Measurements from ENCODE around the gene SACM1L. TPM values are rescaled to one million over a fixed set of nuclear protein-coding genes. Genes with fewer than 3 reads are reported as not detected.

Gene SACM1L
- total and polyA plus RNA-seq, 7 experiments from 2014 or later = 21.1 to 93.8 (median 69.6) TPM

DNA sequence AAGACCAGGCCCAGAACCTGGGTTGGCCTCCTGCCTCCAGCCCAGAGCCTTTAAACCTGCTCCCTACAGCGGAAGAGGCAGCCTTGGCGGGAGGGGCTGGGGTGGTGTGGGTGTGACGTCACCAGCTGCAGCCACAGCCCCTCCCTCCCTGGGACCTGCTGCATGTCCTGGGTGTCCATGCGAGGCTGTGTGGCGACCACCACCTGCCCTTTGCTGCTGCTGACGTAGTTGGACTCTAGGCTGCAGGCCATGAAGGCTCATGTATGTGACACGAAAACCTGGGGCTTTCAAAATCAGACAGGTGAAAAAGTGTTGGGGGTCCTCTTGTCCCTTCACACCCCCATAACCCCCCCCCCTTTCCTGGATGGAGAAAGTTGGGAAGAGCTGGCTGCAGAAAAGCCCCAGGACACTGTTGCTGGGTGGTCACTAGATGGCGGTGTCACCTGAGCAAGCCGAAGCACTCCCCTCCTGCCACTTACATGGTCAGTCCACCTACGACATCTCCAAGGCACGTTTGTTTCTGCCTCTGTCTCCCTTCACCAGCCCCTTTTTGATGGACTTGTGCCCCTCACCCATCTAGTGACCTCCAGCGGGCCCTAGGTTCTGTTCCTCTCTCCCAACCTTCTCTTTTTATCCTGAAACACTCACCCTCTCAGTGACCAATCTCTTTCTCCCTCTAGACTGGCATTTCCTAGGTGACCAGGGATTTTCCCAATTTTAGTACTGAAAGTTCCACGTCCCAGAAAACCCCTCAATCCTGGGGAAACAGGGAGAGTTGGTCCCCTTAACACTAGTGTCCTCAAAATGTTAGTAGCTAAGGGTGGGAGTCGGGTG, 71.9 kb downstream of the SACM1L start:
- peak; percentile 71 for ATAC-seq
- peaks cover 0 to 10% (median 3%) of the 10 kb centered on the region in 5 donors for H3K27me3 Mint-ChIP-seq
- H3K27ac Mint-ChIP-seq = no peak overlapping the region
- peaks cover 0 to 6% (median 3%) of the 10 kb centered on the region in 7 donors for H3K4me1 Mint-ChIP-seq
- Histone ChIP-seq H3K36me3 (ENCODE audit: control insufficient read depth in 2 of 3, insufficient read depth in 3 of 3, low read length in 3 of 3) (no peaks in the 10 kb centered on the region), H3K27ac (ENCODE audit: low read depth, low read length) (no peak overlapping the region), H3K27me3 (ENCODE audit: control insufficient read depth in 2 of 2, insufficient read depth in 2 of 2, low read length in 2 of 2) (no peaks in the 10 kb centered on the region), H3K4me1 (ENCODE audit: control insufficient read depth in 2 of 2, insufficient read depth in 2 of 2, low read length in 2 of 2) (no peaks in the 10 kb centered on the region), H3K4me3 (ENCODE audit: low read length) (no peak overlapping the region), H3K9me3 (ENCODE audit: control insufficient read depth in 2 of 3, low read length in 3 of 3) (no peaks in the 10 kb centered on the region)
- peak in 7 of 9 donors; percentile 10 to 46 (median 33) for DNase-seq
- peak overlapping the region in 1 of 10 donors; percentile 16 for H3K4me3 Mint-ChIP-seq
- ChIA-PET POLR2A (no interaction called here), CTCF (interaction anchor here (1.1 to 1.7 kb wide), 3 partner anchors 166 to 178 kb away, joined by 3 to 9 read pairs (median 5); no protein-coding TSS in a partner anchor)
- H3K9me3 Mint-ChIP-seq = no peaks in the 10 kb centered on the region
- H3K36me3 Mint-ChIP-seq = no peaks in the 10 kb centered on the region
- intact Hi-C loops (cut with micrococcal nuclease) = loop anchor here (1.0 to 5.0 kb wide), 4 partner anchors 168 to 616 kb away; no protein-coding TSS in a partner anchor

DNA sequence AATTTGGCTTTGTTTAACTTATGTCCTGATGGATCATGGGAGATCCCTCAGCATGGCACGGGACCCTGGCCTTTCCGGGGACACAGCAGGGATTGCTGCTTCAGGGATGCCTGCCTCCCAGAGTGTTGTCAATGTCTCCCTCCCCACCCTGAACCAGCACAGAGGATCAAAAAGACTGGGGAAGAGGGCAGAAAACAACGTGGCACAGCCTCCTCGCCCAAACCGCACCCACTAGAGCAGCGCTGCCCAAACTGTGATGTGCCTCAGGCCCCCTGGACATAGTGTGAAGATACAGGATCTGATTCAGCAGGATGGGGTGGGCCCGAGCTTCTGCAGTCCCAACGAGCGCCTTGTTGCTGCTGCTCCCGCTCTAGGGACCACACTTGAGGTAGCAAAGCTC, 72.6 kb downstream of the SACM1L start:
- no peak overlapping the region for H3K4me3 ChIP-seq (ENCODE audit: low read length)
- POLR2A ChIA-PET = no interaction called here
- Mint-ChIP-seq H3K27me3 (peaks cover 0 to 10% (median 4%) of the 10 kb centered on the region in 5 donors), H3K27ac (no peak overlapping the region), H3K4me3 (no peak overlapping the region), H3K4me1 (peaks cover 0 to 6% (median 3%) of the 10 kb centered on the region in 7 donors), H3K36me3 (no peaks in the 10 kb centered on the region), H3K9me3 (no peaks in the 10 kb centered on the region)
- no peaks in the 10 kb centered on the region for H3K27me3 ChIP-seq (ENCODE audit: control insufficient read depth in 2 of 2, insufficient read depth in 2 of 2, low read length in 2 of 2)
- CTCF ChIA-PET = interaction anchor here (1.1 to 1.7 kb wide), 3 partner anchors 166 to 177 kb away, joined by 3 to 9 read pairs (median 5); no protein-coding TSS in a partner anchor
- ATAC-seq (no peak), DNase-seq (no peak)
- H3K36me3 ChIP-seq (ENCODE audit: control insufficient read depth in 2 of 3, insufficient read depth in 3 of 3, low read length in 3 of 3) = no peaks in the 10 kb centered on the region
- no peak overlapping the region for H3K27ac ChIP-seq (ENCODE audit: low read depth, low read length)
- no peaks in the 10 kb centered on the region for H3K9me3 ChIP-seq (ENCODE audit: control insufficient read depth in 2 of 3, low read length in 3 of 3)
- intact Hi-C loops (cut with micrococcal nuclease) = loop anchor here (1.0 to 5.0 kb wide), 4 partner anchors 167 to 615 kb away; no protein-coding TSS in a partner anchor
- H3K4me1 ChIP-seq (ENCODE audit: control insufficient read depth in 2 of 2, insufficient read depth in 2 of 2, low read length in 2 of 2) = no peaks in the 10 kb centered on the region

DNA sequence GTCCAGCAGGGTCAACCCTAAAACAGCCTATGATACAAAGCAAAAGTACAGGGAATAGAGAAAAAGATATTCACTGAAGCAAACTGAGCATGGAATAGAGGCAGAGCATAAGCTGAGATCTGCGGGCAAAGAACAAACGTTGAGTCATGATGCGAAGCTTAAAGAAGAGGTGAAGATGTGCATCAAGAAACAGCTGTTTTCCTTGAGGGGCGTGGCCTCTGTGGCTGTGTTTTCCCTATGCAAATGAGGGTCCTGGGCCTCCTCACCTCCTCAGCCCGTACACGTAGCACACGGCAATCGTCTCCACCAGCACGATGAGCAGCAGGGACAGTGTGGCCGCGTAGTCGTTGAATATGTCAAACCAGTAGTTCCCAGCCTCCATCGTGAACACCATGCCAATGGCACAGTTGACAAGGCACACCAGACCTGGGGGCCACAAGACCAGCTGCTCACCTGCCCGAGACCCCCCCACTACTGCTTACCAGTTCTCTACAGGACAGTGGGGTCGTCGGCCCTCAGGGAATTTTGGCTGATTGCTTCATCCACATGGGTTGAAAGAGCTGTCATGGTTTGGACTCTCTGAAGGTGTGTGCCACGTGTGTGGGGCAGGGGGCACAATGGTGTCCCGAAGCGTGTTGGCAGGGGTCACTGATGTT, 73.6 kb downstream of the SACM1L start:
- Mint-ChIP-seq H3K27me3 (peaks cover 0 to 17% (median 4%) of the 10 kb centered on the region in 5 donors), H3K4me3 (no peak overlapping the region), H3K9me3 (peaks cover 0 to 9% (median 0%) of the 10 kb centered on the region in 11 donors), H3K4me1 (peaks cover 0 to 6% (median 3%) of the 10 kb centered on the region in 7 donors), H3K27ac (no peak overlapping the region), H3K36me3 (no peaks in the 10 kb centered on the region)
- ChIA-PET CTCF (interaction anchor here (0.6 to 2.0 kb wide), 5 partner anchors 176 to 616 kb away, joined by 3 to 9 read pairs (median 3); no protein-coding TSS in a partner anchor), POLR2A (no interaction called here)
- H3K4me3 ChIP-seq (ENCODE audit: low read length) = no peak overlapping the region
- ATAC-seq (no peak), DNase-seq (no peak)
- no peak overlapping the region for H3K27ac ChIP-seq (ENCODE audit: low read depth, low read length)
- intact Hi-C loops (cut with micrococcal nuclease) = loop anchor here in 1 of 2 donors (5.0 kb wide), 1 partner anchor 615 kb away; no protein-coding TSS in a partner anchor
- H3K9me3 ChIP-seq (ENCODE audit: control insufficient read depth in 2 of 3, low read length in 3 of 3) = no peaks in the 10 kb centered on the region
- H3K36me3 ChIP-seq (ENCODE audit: control insufficient read depth in 2 of 3, insufficient read depth in 3 of 3, low read length in 3 of 3) = no peaks in the 10 kb centered on the region
- H3K4me1 ChIP-seq (ENCODE audit: control insufficient read depth in 2 of 2, insufficient read depth in 2 of 2, low read length in 2 of 2) = no peaks in the 10 kb centered on the region
- H3K27me3 ChIP-seq (ENCODE audit: control insufficient read depth in 2 of 2, insufficient read depth in 2 of 2, low read length in 2 of 2) = no peaks in the 10 kb centered on the region

DNA sequence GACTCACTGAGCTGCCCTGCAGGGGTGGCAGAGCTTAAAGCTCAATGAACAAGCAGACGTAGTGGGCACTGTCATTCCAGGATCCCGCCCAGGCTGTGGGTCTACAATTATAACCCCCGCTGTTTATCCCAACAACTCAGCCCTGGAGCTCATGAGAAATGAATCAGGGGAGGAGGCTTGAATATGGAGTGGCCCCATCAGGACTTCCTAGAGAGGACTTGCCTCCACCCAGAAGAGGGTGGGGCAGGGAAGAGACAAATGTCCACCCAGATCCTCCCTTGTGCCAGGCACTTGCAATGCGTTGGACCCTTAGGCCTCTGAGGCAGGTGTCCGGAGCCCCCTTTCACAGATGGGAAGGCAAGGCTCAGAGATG, 74.1 kb downstream of the SACM1L start:
- H3K36me3 ChIP-seq (ENCODE audit: control insufficient read depth in 2 of 3, insufficient read depth in 3 of 3, low read length in 3 of 3) = no peaks in the 10 kb centered on the region
- H3K4me3 ChIP-seq (ENCODE audit: low read length) = no peak overlapping the region
- H3K27me3 Mint-ChIP-seq = peaks cover 0 to 22% (median 8%) of the 10 kb centered on the region in 5 donors
- H3K27me3 ChIP-seq (ENCODE audit: control insufficient read depth in 2 of 2, insufficient read depth in 2 of 2, low read length in 2 of 2) = no peaks in the 10 kb centered on the region
- CTCF ChIA-PET = interaction anchor here (0.6 to 2.0 kb wide), 2 partner anchors 315 to 394 kb away, joined by 3 to 9 read pairs; no protein-coding TSS in a partner anchor
- intact Hi-C loops (cut with micrococcal nuclease) = loop anchor here in 1 of 2 donors (5.0 kb wide), 1 partner anchor 614 kb away; no protein-coding TSS in a partner anchor
- H3K4me1 ChIP-seq (ENCODE audit: control insufficient read depth in 2 of 2, insufficient read depth in 2 of 2, low read length in 2 of 2) = no peaks in the 10 kb centered on the region
- POLR2A ChIA-PET = no interaction called here
- no peak overlapping the region for H3K27ac Mint-ChIP-seq
- DNase-seq (no peak), ATAC-seq (no peak)
- no peaks in the 10 kb centered on the region for H3K36me3 Mint-ChIP-seq
- H3K27ac ChIP-seq (ENCODE audit: low read depth, low read length) = no peak overlapping the region
- peaks cover 0 to 6% (median 3%) of the 10 kb centered on the region in 7 donors for H3K4me1 Mint-ChIP-seq
- H3K4me3 Mint-ChIP-seq = no peak overlapping the region
- H3K9me3 Mint-ChIP-seq = peaks cover 0 to 9% (median 0%) of the 10 kb centered on the region in 11 donors
- H3K9me3 ChIP-seq (ENCODE audit: control insufficient read depth in 2 of 3, low read length in 3 of 3) = no peaks in the 10 kb centered on the region

DNA sequence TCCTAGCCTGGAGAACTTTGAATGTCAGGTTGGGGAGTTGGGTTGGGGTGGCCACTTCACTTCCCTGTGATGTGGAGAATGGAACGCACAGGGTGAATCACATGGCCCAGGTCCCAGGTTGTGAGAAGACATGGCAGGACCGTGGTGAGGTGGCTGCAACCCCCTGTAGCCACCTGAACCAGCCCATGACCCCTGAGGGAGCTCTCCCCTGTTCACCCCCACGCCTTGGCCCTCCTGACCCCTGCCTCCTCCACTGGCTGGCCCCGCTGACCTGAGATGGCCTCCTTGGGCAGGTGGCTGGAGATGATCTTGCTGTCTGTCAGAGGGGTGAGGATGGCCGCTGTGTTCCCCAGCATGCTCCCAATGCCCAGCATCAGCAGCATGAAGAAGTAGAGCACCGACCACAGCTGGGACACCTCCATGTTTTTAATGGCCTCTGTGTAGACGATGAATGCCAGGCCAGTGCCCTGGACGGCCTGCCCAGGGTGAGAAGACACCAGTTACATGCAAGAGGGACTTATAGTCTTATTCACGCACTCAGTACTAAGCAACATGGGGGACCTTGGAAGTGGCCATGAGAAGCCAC, 76.2 kb downstream of the SACM1L start:
- ChIA-PET CTCF (no interaction called here), POLR2A (no interaction called here)
- no peak overlapping the region for H3K27ac ChIP-seq (ENCODE audit: low read depth, low read length)
- intact Hi-C loops (cut with micrococcal nuclease) = no loop called here
- DNase-seq (no peak), ATAC-seq (no peak)
- no peaks in the 10 kb centered on the region for H3K9me3 ChIP-seq (ENCODE audit: control insufficient read depth in 2 of 3, low read length in 3 of 3)
- H3K27me3 Mint-ChIP-seq = peaks cover 0 to 41% (median 4%) of the 10 kb centered on the region in 5 donors
- no peak overlapping the region for H3K27ac Mint-ChIP-seq
- H3K36me3 ChIP-seq (ENCODE audit: control insufficient read depth in 2 of 3, insufficient read depth in 3 of 3, low read length in 3 of 3) = no peaks in the 10 kb centered on the region
- no peak overlapping the region for H3K4me3 ChIP-seq (ENCODE audit: low read length)
- no peaks in the 10 kb centered on the region for H3K27me3 ChIP-seq (ENCODE audit: control insufficient read depth in 2 of 2, insufficient read depth in 2 of 2, low read length in 2 of 2)
- no peaks in the 10 kb centered on the region for H3K36me3 Mint-ChIP-seq
- H3K4me1 Mint-ChIP-seq = peaks cover 0 to 6% (median 3%) of the 10 kb centered on the region in 7 donors
- H3K4me3 Mint-ChIP-seq = no peak overlapping the region
- peaks cover 0 to 9% (median 0%) of the 10 kb centered on the region in 11 donors for H3K9me3 Mint-ChIP-seq
- H3K4me1 ChIP-seq (ENCODE audit: control insufficient read depth in 2 of 2, insufficient read depth in 2 of 2, low read length in 2 of 2) = no peaks in the 10 kb centered on the region

DNA sequence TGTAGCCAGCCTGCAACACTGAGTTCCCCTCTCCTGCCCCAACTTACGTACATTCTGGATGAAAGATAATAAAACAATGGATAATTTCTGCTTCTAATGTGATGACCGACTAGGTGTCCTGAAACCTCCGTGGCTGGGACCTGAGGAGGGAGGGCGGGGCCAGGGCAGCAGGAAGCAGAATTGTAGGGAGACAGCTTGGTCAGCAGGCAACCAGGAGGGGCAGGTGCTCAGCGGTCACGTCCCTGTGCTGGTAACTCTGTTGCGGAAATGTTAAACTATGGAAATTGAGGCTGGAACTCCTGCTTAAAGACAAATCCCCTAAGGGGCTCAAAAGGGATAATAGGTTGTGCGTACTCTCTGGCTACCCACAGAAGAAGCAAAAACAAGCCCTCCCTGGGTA, 76.8 kb downstream of the SACM1L start:
- POLR2A ChIA-PET = no interaction called here
- CTCF ChIA-PET = no interaction called here
- H3K27me3 Mint-ChIP-seq = peaks cover 0 to 47% (median 4%) of the 10 kb centered on the region in 5 donors

More for the DNA sequence above, 76.8 kb downstream of the SACM1L start:
- Histone ChIP-seq H3K9me3 (ENCODE audit: control insufficient read depth in 2 of 3, low read length in 3 of 3) (no peaks in the 10 kb centered on the region), H3K27ac (ENCODE audit: low read depth, low read length) (no peak overlapping the region), H3K36me3 (ENCODE audit: control insufficient read depth in 2 of 3, insufficient read depth in 3 of 3, low read length in 3 of 3) (no peaks in the 10 kb centered on the region), H3K4me3 (ENCODE audit: low read length) (no peak overlapping the region), H3K4me1 (ENCODE audit: control insufficient read depth in 2 of 2, insufficient read depth in 2 of 2, low read length in 2 of 2) (no peaks in the 10 kb centered on the region), H3K27me3 (ENCODE audit: control insufficient read depth in 2 of 2, insufficient read depth in 2 of 2, low read length in 2 of 2) (no peaks in the 10 kb centered on the region)
- Mint-ChIP-seq H3K4me1 (peaks cover 0 to 6% (median 3%) of the 10 kb centered on the region in 7 donors), H3K4me3 (no peak overlapping the region), H3K27ac (no peak overlapping the region), H3K36me3 (no peaks in the 10 kb centered on the region), H3K9me3 (peaks cover 0 to 9% (median 0%) of the 10 kb centered on the region in 11 donors)
- DNase-seq = no peak
- intact Hi-C loops (cut with micrococcal nuclease) = no loop called here
- ATAC-seq = no peak
